A549 (cell line): ENCODE data around the gene HES1. TPM values are rescaled to one million over a fixed set of nuclear protein-coding genes. Genes with fewer than 3 reads are reported as not detected.

Source experiments
- ATAC-seq, 2 experiments: fragments of 200-7000 bp in 1 of 2; fragments of >200 bp in 1 of 2; cut with Nextera tagmentation in 1 of 2; cut with Tn5 transposase in 1 of 2; 3 replicates each; pipeline versions ENCODE4 v1.8.0 to v1.9.1; 2018 to 2020; ENCODE audit warnings: mild to moderate bottlenecking in 1 of 2, moderate library complexity in 1 of 2
- CTCF ChIA-PET: fragments of 300-600 bp; sonication (Branson Sonifier 250); formaldehyde crosslinking; extraction: SDS; loops from one replicate; lab custom pipeline; 2021; ENCODE audit warnings: antibody characterized with exemption, inconsistent platforms; lab: Yijun Ruan, JAX
- POLR2A ChIA-PET: fragments of 350-600 bp; formaldehyde crosslinking; extraction: SDS; loops from one replicate; lab custom pipeline; 2021; ENCODE audit warnings: antibody characterized with exemption, inconsistent platforms; lab: Yijun Ruan, JAX
- DNase-seq, 2 experiments: peaks; one replicate each; pipeline versions ENCODE4 v3.0.0 to v3.0.0-alpha.2; 2011 to 2016; ENCODE audit warnings: low read depth in 1 of 2, low spot score in 1 of 2
- FAIRE-seq: peaks from 2 replicates; lab custom pipeline; 2011; peaks lifted over from hg19 to GRCh38; lab: Jason Lieb, UNC
- H3K27ac ChIP-seq, 2 experiments: fragments of >200 bp; sonication (Bioruptor Twin); formaldehyde crosslinking; 3 replicates each; pipeline ENCODE4 v1.5.1; 2016 to 2017
- H3K4me1 ChIP-seq: fragments of >200 bp; sonication (Bioruptor Twin); formaldehyde crosslinking; 3 replicates; pipeline ENCODE4 v1.6.1; 2016
- H3K4me2 ChIP-seq: fragments of >200 bp; sonication (Bioruptor Twin); formaldehyde crosslinking; 3 replicates; pipeline ENCODE4 v1.6.1; 2016
- H3K4me3 ChIP-seq: fragments of >200 bp; sonication (Bioruptor Twin); formaldehyde crosslinking; 3 replicates; pipeline ENCODE4 v1.5.1; 2016
- H3K9me3 ChIP-seq: fragments of >200 bp; sonication (Bioruptor Twin); formaldehyde crosslinking; 3 replicates; pipeline ENCODE4 v1.6.1; 2016
- CHD4 ChIP-seq: fragments of 200-600 bp; sonication (generic); IDR thresholded peaks from 2 replicates; pipeline ENCODE4 v1.6.1; 2016; ENCODE audit warnings: antibody characterized with exemption, mild to moderate bottlenecking, borderline replicate concordance
- EP300 ChIP-seq, 2 experiments: fragments of >200 bp; sonication (Bioruptor Twin); formaldehyde crosslinking; IDR thresholded peaks; 2 replicates in 1 of 2; 3 replicates in 1 of 2; pipeline ENCODE4 v1.6.1; 2016 to 2017
- FOSL2 ChIP-seq, 2 experiments: fragments of 450-650 bp in 1 of 2; fragments of >200 bp in 1 of 2; sonication (Bioruptor Twin) in 1 of 2; formaldehyde crosslinking; IDR thresholded peaks; 2 replicates each; pipeline versions ENCODE4 v1.5.0 to v1.6.1; 2016 to 2020; ENCODE audit warnings: mild to moderate bottlenecking in 1 of 2, moderate library complexity in 1 of 2
- GATA3 ChIP-seq: IDR thresholded peaks from 2 replicates; pipeline ENCODE4 v1.6.1; 2012; ENCODE audit warnings: borderline replicate concordance
- HEYL ChIP-seq: fragments of 250-450 bp; sonication (Bioruptor Pico); IDR thresholded peaks from 2 replicates; pipeline ENCODE4 v1.8.0; 2021; ENCODE audit warnings: mild to moderate bottlenecking, moderate library complexity
- HOXA7 ChIP-seq: fragments of 250-450 bp; sonication (Bioruptor Pico); IDR thresholded peaks from 2 replicates; pipeline ENCODE4 v1.5.0; 2020; ENCODE audit warnings: mild to moderate bottlenecking, moderate library complexity
- JUNB ChIP-seq: fragments of >200 bp; sonication (Bioruptor Twin); formaldehyde crosslinking; IDR thresholded peaks from 2 replicates; pipeline ENCODE4 v1.6.1; 2016
- KDM1A ChIP-seq: fragments of 200-600 bp; sonication (generic); IDR thresholded peaks from 2 replicates; pipeline ENCODE4 v1.6.1; 2016; ENCODE audit warnings: low read depth, mild to moderate bottlenecking
- MAFK ChIP-seq: fragments of 450-650 bp; IDR thresholded peaks from 2 replicates; pipeline ENCODE4 v1.6.1; 2014; ENCODE audit not compliant: partially characterized antibody
- NR3C1 ChIP-seq: fragments of >200 bp; sonication (Bioruptor Twin); formaldehyde crosslinking; IDR thresholded peaks from 3 replicates; pipeline ENCODE4 v1.6.1; 2017
- SREBF2 ChIP-seq: fragments of 450-650 bp; IDR thresholded peaks from 2 replicates; pipeline ENCODE4 v1.6.1; 2014; ENCODE audit warnings: mild to moderate bottlenecking, moderate library complexity
- ZC3H11A ChIP-seq: fragments of 450-650 bp; IDR thresholded peaks from 2 replicates; pipeline ENCODE4 v1.6.1; 2014; ENCODE audit warnings: antibody characterized with exemption, mild to moderate bottlenecking
- ZNF302 ChIP-seq: fragments of 250-450 bp; sonication (Bioruptor Pico); IDR thresholded peaks from 2 replicates; pipeline ENCODE4 v1.9.0; 2021; ENCODE audit warnings: inconsistent platforms, mild to moderate bottlenecking, moderate library complexity
- ZSCAN20 ChIP-seq: fragments of 250-450 bp; sonication (Bioruptor Pico); IDR thresholded peaks from 2 replicates; pipeline ENCODE4 v1.8.0; 2022; ENCODE audit warnings: mild to moderate bottlenecking, moderate library complexity
- WGBS: methylation state at CpG from one replicate; pipeline ENCODE4 v1.1.6; 2017; ENCODE audit errors: missing lambda C conversion rate; 5-methylcytosine and 5-hydroxymethylcytosine counted together
- polyA plus RNA-seq, 4 experiments: library from polyadenylated mRNA; depleted of rRNA in 3 of 4; stranded (reverse); fragments of >200 nt; fragmentation: RNase III in 1 of 4; extraction: RNeasy Plus Mini Kit Qiagen cat#74134 plus additional on column Dnase treatment in 1 of 4; gene quantifications; 2 replicates in 3 of 4; 3 replicates in 1 of 4; pipeline ENCODE4 v1.2.3, GENCODE V29; 2011 to 2017
- small RNA-seq, 6 experiments: library from RNA; depleted of rRNA; stranded (forward); fragments of <200 nt; gene quantifications; one replicate each; pipeline ENCODE3, GENCODE V24; 2012
- TF ChIP-seq, protein P1 (sequence below): fragments of 200-600 bp; sonication (generic); IDR thresholded peaks from 2 replicates; pipeline ENCODE4 v1.6.1; 2016; ENCODE audit warnings: antibody characterized with exemption, mild to moderate bottlenecking, moderate library complexity
- TF ChIP-seq, protein P2 (sequence below): fragments of 250-450 bp; sonication (Bioruptor Pico); IDR thresholded peaks from 2 replicates; pipeline ENCODE4 v1.5.0; 2021; ENCODE audit warnings: mild to moderate bottlenecking, moderate library complexity, borderline replicate concordance

HES1 gene
- polyA plus RNA-seq, 2 of the 4 experiments (the other 2 are of a cell fraction), result 8.3 to 66.6 TPM

DNA sequence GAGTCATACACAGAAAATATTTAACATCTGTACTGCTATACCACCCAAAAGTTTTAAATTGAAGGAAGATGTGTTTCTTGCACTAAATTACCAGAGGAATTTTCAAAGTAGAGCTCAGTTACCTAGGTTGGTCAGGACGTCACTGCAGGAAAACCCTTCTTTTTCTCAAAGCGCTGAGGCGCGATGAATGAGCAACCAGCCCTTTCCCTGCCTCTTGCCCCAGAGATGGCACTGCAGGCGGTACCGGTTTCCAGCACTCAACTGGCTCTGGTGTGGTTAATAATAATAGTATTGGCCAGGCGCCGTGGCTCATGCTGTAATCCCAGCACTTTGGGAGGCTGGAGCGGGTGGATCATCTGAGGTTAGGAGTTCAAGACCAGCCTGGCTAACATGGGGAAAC, 49.3 kb downstream of the HES1 start:
- DNase-seq (no peak), ATAC-seq (no peak), FAIRE-seq (no peak)
- Histone ChIP-seq H3K4me1 (no peaks in the 10 kb centered on the region), H3K4me3 (no peak overlapping the region), H3K27ac (no peak overlapping the region), H3K4me2 (no peak overlapping the region), H3K9me3 (no peaks in the 10 kb centered on the region)
- ChIA-PET POLR2A (no interaction called here), CTCF (interaction anchor here (1.9 kb wide), 1 partner anchor 9 kb away, joined by 4 read pairs; no protein-coding TSS in a partner anchor)
- 88% methylated on average over 9 of the region's 9 CpGs for WGBS
- TF ChIP-seq EP300 (IDR thresholded peaks at IDR 0.05), result no peak
- TF ChIP-seq GATA3, result no peak
- no peak for TF ChIP-seq ZSCAN20
- TF ChIP-seq SREBF2, result no peak
- no peak for TF ChIP-seq MAFK
- TF ChIP-seq, protein P1, sequence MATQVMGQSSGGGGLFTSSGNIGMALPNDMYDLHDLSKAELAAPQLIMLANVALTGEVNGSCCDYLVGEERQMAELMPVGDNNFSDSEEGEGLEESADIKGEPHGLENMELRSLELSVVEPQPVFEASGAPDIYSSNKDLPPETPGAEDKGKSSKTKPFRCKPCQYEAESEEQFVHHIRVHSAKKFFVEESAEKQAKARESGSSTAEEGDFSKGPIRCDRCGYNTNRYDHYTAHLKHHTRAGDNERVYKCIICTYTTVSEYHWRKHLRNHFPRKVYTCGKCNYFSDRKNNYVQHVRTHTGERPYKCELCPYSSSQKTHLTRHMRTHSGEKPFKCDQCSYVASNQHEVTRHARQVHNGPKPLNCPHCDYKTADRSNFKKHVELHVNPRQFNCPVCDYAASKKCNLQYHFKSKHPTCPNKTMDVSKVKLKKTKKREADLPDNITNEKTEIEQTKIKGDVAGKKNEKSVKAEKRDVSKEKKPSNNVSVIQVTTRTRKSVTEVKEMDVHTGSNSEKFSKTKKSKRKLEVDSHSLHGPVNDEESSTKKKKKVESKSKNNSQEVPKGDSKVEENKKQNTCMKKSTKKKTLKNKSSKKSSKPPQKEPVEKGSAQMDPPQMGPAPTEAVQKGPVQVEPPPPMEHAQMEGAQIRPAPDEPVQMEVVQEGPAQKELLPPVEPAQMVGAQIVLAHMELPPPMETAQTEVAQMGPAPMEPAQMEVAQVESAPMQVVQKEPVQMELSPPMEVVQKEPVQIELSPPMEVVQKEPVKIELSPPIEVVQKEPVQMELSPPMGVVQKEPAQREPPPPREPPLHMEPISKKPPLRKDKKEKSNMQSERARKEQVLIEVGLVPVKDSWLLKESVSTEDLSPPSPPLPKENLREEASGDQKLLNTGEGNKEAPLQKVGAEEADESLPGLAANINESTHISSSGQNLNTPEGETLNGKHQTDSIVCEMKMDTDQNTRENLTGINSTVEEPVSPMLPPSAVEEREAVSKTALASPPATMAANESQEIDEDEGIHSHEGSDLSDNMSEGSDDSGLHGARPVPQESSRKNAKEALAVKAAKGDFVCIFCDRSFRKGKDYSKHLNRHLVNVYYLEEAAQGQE, result no peak
- no peak for TF ChIP-seq NR3C1
- TF ChIP-seq, all 56 proteins: peak for 0

DNA sequence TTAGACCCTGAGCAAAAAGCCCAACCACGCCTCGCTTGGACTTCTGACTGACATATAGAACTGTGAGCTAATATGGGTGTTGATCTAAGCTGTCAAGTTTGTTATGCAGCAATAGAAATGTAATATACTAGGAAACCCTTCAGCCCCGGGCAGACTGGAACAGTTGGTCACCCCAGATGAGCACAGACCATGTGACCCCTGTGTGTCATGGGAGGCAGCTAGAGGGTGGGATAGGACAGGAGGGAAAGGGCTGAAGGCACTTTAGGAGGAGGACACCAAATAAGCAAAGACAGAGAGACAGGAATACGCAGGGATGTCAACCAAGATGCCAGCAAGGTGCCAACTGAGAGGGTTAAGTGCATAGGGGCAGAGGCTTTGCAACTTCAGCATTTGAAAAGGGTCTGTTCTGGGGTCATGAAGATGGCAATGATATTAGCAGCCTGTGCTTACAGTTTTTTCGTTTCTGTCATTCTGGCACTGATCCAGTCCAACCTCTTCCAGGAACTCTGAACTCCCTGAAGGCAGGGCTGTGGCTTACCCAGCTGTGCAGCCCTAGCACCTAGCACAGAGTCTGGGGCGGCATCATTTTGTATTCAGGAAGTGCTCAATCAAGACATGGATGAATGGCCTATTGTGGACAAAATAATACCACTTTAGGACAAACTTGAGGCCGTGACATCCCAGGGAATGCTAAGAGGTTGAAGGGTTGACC, 51.4 kb downstream of the HES1 start:
- ATAC-seq (no peak), FAIRE-seq (no peak)

More for the DNA sequence above, 51.4 kb downstream of the HES1 start:
- WGBS, result 70% methylated on average over 6 of the region's 7 CpGs
- H3K4me1 ChIP-seq, result no peaks in the 10 kb centered on the region
- POLR2A ChIA-PET, result no interaction called here
- DNase-seq, result no peak
- H3K4me2 ChIP-seq, result no peak overlapping the region
- CTCF ChIA-PET, result no interaction called here
- no peaks in the 10 kb centered on the region for H3K9me3 ChIP-seq
- TF ChIP-seq KDM1A (no peak), FOSL2 (IDR thresholded peaks at IDR 0.05) (no peak), FOSL2 (CRISPR knock-in tag; IDR thresholded peaks at IDR 0.05) (no peak), ZNF302 (CRISPR knock-in tag) (no peak), ZSCAN20 (no peak), JUNB (no peak), ZC3H11A (no peak), CHD4 (no peak), HEYL (CRISPR knock-in tag) (no peak), HOXA7 (no peak)
- TF ChIP-seq, protein P2, sequence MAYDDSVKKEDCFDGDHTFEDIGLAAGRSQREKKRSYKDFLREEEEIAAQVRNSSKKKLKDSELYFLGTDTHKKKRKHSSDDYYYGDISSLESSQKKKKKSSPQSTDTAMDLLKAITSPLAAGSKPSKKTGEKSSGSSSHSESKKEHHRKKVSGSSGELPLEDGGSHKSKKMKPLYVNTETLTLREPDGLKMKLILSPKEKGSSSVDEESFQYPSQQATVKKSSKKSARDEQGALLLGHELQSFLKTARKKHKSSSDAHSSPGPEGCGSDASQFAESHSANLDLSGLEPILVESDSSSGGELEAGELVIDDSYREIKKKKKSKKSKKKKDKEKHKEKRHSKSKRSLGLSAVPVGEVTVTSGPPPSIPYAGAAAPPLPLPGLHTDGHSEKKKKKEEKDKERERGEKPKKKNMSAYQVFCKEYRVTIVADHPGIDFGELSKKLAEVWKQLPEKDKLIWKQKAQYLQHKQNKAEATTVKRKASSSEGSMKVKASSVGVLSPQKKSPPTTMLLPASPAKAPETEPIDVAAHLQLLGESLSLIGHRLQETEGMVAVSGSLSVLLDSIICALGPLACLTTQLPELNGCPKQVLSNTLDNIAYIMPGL (CRISPR knock-in tag), result no peak
- no peak overlapping the region for H3K4me3 ChIP-seq
- no peak overlapping the region for H3K27ac ChIP-seq

Small RNA genes lying within 50 kb of the gene (small RNA-seq; reads per million reads assigned to genes)
- gene RN7SL215P, result 0 reads per million in 6 experiments

Other genes starting within 250 kb of the HES1 start
- gene CPN2, start 215.2 kb downstream of the HES1 start, polyA plus RNA-seq (2011; rRNA removed), result not detected in 2 replicates
- not detected in 3 replicates for gene CPN2, start 215.2 kb downstream of the HES1 start, polyA plus RNA-seq (2017; fragmentation: RNase III; extraction: RNeasy Plus Mini Kit Qiagen cat#74134 plus additional on column Dnase treatment)
- 0.05 TPM in 2 replicates for gene LRRC15, start 233.6 kb downstream of the HES1 start, polyA plus RNA-seq (2011; rRNA removed)
- 0.08 to 0.14 TPM (median 0.13 TPM) in 3 replicates for gene LRRC15, start 233.6 kb downstream of the HES1 start, polyA plus RNA-seq (2017; fragmentation: RNase III; extraction: RNeasy Plus Mini Kit Qiagen cat#74134 plus additional on column Dnase treatment)